ENCODE results near the gene NDUFA7.
"Not testable (repeated sequence)": the region's sequence is repeated elsewhere in the genome, so short reads cannot be mapped to it uniquely, and the experiment has no call there.

Gene NDUFA7

DNA sequence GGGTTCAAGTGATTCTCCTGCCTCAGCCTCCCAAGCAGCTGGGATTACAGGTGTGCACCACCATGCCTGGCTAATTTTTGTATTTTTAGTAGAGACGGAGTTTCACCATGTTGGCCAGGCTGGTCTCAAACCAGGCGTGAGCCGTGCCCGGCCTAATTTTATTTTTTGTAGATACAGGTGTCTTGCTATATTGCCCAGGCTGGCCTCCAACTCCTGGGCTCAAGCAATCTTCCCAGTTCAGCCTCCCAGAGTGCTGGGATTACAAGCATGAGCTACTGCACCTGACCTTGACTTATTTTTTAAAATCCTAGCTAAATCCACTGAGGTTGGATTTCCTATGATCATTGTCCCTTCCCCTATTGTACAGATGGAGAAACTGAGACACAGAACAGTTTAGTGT, 20.3 kb upstream of the NDUFA7 start:
- not testable (repeated sequence) for DNase-seq

DNA sequence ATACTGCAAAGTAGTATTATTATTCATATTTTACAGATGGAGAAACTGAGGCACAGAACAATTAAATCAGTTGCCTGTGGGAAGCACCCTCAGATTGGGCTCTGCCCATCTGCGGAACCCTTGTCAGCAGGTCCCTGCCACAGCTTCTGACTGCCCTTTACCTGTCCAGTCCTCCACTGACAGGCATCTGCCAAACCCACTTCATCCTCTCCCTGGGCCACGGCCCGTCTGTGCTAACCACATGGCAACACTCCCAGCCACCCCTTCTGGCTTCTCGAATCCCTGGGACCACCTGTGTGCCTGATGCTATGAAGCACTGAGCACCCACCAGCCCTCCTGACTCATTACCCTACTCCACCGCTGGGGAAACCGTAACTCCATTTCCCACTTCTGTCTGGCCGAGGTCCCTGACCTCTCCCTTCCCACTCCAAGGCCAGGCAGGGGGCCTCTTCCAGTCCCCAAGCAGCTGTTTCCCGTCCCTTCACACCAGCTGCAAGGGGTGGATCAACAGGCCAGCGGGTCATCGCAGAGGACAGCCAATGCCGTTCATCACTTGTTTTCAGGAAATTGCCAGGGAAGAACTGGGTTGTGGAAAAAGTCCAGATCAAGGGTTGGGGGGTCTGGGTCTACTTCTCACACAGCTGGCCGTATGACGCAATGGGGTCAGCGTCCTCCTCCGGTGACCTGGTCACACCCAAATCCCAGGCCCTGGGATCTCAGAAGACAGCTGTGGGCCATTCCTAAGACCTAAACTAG, 19.3 kb upstream of the NDUFA7 start:
- no peak for DNase-seq

DNA sequence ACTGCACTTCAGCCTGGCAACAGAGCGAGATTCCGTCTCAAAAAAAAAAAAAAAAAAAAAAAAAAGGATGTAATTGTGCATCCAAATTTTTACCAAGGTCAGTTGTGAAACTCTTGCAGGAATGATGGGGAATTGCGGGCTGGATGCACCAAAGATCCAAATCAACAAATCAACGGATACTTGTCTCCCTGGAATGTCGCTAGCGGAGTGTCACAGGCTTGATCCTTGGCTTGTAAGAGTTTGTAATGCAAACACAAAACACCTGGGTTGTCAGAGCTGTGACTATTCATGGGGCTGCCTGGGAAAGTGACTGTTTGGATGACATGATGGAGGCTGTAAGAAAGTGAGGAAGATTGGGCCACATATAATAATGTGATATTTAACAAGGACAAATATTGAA, 17.7 kb upstream of the NDUFA7 start:
- no peak for DNase-seq

DNA sequence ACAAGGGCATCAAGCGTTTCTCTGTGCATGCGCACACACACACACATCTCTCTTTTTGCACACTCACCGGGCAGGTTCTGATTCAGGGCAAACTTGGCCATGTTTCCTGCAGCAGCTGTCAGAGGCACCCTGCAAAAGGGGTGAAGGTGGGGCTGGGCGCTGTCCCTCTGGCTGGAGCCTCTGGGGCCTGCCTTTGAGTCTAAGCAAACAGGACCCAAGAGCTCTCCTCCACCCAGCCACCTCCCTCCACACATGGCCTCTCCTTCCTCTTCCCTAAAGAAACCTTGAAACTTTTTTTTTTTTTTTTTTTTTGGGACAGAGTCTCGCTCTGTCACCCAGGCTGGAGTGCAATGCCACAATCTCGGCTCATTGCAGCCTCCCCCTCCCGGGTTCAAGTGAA, 16.6 kb upstream of the NDUFA7 start:
- no peak for DNase-seq

DNA sequence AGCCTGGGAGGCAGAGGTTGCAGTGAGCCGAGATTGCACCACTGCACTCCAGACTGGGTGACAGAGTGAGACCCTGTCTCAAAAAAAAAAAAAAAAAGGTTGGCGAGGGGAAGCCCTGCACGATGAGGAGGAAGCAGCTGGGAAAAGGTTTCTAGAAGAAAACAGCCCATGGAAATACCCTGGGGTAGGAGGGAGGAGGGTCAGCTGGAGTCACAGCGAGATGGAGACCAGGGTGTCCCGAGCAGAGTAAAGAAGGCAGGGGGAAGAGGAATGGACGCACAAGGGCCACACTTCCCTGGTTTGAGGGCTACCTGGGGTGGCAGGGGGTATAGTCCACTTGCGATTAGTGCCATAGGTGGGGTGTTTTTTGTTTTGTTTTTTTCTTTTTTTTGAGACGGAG, 15.5 kb upstream of the NDUFA7 start:
- DNase-seq = no peak

DNA sequence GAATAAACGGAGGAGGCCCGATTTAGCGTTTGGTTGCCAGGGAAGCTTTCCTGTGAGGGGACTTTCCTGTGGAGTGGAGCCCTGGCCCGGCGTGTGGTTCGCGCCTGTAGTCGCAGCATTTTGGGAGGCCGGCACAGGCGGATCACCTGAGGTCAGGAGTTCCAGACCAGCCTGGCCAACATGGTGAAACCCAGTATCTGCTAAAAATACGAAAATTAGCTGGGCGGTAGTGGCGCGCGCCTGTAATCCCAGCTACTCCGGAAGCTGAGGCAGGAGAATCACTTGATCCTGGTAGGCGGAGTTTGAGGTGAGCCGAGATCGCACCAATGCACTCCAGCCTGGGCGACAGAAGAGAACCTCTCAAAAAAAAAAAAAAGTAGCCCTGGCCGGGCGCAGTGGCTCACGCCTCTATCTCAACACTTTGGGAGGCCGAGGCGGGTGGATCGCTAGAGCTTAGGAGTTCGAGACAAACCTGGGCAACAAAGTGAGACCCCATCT, 14.9 kb upstream of the NDUFA7 start:
- no peak for DNase-seq

DNA sequence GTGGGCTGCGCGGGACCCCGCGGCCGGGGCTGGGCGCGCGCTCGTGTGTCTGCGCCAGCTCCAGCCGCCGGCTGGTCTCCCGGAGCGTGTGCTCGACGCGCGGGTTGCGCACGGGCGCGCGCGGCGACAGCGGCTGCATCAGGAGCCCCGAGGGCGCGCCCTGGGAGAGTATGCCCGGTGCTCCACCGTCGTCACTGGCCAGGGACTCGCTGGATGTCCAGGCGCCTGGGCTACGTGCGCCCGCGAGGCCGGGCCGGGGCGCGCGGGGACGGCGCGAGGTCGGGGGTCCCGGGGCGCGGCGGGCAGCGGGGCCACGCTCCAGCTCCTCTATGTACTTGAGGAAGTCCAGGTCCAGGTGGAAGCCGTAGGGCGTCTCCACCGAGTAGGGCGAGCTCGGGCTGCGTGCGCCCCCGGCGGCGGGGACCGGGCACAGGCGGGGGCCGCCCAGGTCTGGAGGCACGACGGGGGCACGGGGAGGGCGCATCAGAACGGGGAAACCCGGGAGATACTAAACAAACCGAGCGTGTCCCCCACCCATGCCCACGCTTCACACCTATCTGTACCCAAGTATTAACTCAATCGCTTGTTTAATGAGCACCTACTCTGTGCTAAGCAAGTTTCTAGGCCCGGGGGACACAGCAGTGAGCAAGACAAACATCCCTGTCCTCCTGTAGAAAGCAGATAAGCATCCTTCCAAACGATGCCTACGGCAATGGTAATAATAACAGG, 14.3 kb upstream of the NDUFA7 start:
- DNase-seq = no peak

DNA sequence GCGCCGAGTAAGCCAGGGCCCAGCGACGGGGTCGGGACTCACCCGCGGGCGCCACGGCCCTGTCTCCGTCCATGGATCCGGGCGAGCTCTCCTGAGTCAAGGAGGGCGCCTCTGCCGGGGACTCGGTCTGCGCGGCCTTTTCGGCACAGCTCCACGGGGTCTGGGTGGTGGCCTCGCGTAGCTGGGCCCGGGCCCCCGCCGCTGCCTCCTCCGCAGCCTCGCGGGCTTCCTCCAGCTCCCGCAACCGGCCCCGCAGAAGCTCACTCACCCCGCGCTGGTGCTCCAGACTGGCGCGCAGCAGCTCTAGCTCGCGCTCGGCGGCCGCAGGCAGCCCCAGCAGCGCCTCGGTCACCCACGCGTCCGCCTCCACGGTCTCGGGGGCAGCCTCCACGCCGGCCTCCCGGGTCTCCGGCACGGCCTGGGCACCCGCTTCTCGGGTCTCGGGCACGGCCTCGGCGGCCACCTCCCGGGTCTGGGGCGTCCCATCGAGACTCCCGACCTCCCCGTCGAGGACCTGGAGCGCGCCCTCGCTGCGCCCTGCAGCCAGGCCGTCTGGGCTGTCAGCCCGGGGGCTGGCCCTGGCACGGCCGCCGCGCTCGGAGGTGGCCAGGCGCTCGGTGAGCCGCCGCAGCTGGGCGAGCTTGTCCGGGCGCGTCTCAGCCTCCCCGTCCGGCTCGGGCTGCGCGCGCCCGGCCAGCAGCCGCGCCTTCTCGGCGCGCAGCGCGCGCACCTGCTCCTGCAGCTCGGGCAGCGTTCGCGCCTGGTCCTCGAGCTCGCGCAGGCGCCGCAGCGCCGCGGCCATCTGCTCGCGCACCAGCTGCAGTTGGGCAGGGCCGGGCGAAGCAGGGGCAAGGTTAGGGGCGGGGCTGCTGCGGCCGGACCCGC, 13.5 kb upstream of the NDUFA7 start:
- peak in 1 of 2 donors; percentile 40 for DNase-seq

DNA sequence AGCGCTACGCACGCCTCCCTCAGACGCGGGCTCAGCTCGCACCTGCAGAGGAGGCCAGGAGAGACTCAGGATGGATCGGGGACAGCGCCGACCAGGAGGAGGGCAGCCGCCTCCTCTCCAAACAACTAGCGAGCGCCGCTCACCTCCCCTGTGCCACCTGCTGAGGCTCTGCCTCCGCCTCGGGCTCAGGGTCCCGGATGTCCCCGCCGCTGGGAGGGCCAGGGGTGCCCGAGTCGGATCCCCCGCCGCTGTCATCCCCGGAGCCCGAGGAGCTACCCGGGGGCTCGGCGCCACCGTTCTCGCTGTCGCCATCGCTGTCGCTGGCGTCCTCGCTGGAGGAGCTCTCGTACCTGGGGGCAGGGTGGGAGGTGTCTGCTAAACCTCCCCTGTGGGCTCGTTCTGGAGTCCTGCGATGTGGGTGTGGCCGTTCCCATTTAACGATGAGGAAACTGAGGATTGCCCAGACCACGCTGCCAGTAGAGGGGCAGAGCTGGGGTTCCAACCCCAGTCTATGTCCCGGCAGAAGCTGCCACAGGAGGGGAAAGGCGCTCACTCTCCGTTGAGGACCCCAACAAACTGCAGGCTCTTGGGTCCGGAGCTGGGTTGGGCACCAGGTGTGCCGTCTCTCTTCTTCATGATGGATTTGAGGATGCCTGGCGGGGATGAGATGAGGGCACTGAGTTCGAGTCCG, 12.7 kb upstream of the NDUFA7 start:
- no peak for DNase-seq

DNA sequence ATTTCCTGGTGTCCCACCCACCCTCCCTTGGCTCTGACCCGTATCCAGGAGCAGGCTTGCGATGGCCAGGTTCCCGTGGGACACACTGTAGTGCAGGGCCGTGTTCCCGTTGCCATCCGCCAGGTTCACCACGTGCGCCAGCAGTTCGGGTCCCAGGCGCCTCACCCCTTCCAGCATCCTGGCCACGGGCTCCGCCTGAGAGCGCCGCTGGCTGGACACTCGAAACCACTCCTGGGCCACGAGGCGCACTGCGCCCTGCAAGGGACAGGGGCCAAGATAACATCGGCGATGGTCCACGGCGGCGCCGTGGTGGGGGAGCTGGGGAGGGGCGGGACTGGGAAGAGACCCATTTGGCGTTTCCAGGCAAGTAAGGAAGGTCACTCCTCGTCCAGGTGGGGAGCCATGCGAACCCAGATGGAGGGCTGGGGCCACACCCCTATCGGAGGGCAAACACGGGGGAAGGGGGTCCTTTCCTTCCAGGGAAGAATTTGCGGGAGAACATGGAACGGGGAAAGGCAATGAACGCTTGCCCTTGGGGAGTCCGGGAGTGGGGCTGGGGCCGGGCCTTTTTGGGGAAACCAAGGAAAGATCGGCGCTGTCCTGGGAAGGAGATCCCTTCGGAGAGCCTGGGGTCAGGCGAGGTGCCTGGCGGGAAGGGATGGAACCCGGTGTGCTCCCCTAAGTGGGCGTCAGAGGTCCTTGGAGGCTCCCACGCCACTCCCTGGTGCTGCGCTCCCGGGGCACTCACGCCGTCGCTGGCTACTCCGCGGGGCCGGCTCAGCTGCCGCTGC, 12.0 kb upstream of the NDUFA7 start:
- no peak for DNase-seq

DNA sequence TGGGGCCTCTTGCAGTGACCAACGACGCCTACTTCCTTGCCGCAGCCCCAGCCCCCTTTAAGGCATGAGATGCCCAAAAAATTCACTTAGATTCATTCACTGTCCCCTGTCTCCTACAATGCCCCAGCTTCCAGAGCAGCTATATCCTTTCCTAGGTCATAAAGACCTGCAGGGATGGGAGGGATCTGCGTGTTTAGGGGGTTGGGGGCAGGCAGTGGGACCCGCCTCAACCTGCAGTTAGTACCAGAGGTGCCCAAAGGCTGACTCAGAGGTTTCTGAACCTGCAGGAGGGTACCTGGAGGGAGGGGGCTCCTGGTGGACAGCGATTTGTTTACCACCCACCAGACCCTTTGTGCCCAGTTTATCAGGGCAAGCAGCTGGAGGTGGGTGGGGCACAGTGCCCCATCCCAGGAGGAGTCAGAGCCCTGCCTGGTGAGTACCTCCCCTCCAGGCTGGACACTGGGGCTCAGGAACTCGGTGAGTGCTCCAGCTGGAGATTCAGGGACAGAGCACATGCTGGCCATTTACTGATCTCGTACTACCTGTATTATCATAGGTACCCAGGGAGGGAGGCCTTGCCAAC, 10.2 kb upstream of the NDUFA7 start:
- DNase-seq = no peak

DNA sequence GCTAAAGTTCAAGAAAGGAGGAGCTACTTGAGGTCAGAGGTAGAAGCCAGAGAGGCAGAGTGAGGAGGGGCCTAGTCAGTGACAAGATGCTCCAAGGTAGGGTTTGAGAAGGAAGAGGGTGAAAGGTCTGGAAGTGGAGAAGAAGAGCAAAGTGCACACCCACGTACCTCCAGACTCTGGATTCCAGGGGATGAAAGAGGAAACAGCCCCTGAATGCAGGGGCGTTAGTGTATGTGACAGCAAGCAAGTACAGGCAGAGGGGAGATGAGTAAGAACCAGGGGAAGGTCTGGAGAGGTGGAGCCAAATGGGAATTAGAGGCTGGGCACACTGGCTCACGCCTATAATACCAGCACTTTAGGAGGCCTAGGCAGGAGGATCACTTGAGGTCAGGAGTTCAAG, 8.8 kb upstream of the NDUFA7 start:
- DNase-seq = no peak

DNA sequence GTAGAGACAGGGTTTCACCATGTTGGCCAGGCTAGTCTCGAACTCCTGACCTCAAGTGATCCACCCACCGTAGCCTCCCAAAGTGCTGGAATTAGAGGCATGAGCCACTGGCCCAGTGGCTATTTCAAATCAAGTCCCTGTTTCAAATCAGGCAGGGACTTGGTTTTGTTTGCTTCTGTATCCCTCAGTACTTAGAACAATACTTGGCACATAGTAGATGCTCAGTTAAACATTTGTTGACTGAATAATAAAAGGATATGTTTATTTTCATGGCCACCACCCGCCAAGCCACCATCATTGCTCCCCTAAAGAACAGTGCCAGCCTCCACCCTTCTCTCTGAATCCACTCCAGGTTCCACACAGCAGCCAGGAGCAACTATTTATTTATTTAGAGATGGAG, 4.3 kb upstream of the NDUFA7 start:
- DNase-seq = no peak

DNA sequence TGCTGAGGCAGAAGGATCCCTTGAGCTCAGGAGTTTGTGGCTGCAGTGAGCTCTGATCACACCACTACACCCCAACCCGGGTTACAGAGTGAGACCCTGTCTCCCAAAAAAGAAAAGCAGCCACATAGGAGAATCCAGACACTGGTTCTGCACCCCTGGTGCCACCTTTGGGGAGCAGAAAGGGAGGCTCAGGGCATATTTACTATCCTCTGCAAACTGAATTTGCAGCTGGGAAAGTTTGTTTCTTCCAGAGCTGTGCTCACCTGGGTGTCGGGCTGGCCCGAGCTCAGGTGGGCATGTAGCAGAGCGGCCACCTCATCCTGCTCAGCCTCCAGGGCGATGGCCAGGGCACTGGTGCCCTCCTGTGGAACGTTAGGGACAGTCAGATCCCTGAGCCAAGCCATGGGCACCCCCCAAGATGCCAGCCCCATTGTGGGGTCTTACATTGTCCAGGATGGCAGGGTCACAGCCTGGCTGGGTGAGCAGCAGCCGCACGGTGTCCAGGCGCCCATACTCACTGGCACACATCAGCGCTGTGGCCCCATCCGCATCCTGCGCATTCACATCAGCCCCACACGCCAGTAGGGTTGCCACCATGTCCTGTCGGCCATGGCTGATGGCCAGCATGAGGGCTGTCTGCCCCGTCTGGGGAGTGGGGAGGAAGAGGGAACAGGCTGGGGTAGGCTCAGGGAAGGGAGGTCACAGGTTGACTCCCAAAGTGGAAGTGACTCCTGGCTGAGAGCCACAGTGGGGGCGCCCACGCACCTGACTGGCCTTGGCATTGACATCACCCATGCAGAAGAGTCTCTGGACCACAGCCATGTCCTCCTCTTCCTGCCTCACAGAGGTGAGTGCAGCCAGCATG, 3.2 kb upstream of the NDUFA7 start:
- no peak for DNase-seq

DNA sequence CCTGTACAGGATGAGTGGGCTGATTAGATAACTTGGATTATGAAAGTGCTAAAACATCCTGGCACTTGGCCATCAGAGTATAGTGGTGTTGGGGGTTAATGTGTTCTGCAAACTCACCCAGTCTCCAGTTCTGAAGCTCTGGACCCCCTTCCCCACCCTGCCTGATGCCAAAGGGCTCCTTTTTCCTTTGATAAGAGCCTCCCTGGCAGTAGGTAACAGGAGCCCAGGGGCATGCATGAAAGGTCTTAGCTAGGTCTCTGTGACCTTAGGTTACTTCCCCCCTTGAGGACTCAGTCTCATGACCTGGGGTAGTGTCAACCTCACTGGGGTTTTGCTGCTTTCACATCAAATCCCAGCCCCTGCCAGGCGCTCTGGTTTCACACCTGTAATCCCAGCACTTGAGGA, 2.6 kb upstream of the NDUFA7 start:
- DNase-seq = no peak

DNA sequence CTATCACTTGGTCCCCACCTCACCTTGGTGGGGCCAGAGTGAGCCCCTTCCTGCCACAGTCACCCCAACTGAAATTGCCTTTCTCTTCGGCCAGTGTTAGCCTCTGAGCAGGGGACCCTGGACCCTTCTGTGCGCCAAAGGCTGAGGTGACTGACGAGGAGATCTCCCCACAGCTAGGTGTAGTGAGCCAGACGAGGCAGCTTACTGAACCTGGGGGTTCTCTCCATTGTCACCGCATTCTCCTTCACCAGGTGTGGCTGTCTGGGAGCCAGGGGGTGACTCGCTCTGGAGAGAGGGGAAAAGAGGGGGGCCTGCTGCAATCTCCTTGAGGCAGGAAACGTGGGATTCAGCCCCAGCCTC, 1.4 kb upstream of the NDUFA7 start:
- no peak for DNase-seq

DNA sequence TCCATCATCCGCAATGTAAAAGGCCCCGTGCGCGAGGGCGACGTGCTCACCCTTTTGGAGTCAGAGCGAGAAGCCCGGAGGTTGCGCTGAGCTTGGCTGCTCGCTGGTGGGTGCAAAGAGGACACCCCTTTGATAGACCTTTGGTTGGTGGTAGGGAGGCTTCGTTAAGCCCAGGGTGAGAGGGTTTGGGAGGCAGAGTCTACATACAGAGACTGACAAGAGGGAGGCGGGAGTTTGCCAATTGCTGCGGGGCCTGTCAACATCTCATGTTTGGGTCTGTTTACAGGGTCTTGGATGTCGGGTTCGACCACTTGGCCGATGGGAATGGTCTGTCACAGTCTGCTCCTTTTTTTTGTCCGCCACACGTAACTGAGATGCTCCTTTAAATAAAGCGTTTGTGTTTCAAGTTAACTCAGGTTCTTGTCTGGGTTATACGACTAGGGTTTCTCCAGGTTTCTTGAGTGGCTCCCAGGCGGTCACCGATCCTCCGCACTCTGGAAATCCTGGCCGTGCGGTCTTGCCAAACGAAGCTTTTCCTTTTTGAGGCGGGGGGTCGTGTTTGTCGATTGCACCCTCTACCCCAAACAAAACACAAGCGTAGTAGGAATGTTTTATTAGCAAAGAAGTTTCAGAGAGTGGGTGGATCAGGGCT, 937 bp upstream of the NDUFA7 start:
- DNase-seq = no peak

DNA sequence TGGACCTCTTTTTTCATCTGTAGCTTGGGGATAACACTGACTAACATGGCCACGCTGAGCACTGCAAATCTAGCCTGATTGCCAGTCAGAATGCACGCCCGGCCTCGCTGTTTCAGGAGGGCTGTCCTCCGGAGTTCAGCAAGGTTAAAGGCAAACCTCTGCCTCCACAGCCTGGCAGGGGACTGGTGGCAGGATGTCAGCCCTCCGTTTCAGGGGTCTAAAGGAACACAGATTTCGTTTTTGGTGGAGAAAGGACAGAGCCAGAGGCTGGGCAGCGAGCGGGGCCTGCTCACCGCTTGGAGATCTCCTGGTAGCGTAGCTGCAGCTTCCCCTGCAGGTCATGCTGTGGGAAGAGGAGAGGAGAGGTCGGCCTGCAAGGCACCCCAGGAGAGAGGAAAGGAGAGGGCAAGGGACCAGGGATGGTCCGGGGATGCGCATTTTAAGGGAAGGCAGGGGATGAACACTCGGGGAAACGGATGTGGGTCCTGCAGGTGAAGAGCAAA, 560 bp downstream of the NDUFA7 start:
- no peak for DNase-seq

DNA sequence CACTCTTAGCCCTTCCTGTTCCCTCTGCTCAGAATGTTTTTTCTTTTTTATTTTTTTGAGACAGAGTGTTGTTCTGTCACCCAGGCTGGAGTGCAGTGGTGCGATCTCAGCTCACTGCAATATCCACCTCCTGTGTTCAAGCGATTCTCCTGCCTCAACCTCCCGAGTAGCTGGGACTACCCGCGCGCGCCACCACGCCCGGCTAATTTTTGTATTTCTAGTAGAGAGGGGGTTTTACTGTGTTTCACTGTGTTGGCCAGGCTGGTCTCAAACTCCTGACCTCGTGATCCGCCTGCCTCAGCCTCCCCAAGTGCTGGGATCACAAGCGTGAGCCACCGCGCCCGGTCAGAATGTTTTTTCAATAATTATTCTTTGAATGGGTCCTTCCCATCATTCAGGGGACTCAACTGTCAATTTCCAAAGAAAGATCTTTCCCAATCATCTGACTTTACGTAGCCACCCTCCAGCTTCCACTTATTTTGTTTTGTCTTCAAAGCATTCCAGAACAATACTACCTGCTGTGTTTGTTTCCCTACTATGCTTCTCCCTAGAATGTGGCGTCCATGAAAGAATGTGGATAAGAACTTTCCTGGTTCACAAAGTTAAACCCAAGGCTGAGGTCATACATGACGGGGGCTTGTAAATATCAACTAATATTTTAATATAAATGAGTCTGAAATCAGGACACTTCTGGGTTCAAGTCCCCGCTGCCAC, 1.2 kb downstream of the NDUFA7 start:
- DNase-seq = no peak

All from stimulated activated CD4-positive, alpha-beta T cell treated with anti-CD3 and anti-CD28 coated beads, Interleukin-2, amount 100 ng/mL, for 48 hours (primary cell).